Measurements from ENCODE around the gene ARHGAP27. TPM values are rescaled to one million over a fixed set of nuclear protein-coding genes. Genes with fewer than 3 reads are reported as not detected.

Gene ARHGAP27
- total RNA-seq, 1 experiment from 2014 or later, result 61.4 TPM

DNA sequence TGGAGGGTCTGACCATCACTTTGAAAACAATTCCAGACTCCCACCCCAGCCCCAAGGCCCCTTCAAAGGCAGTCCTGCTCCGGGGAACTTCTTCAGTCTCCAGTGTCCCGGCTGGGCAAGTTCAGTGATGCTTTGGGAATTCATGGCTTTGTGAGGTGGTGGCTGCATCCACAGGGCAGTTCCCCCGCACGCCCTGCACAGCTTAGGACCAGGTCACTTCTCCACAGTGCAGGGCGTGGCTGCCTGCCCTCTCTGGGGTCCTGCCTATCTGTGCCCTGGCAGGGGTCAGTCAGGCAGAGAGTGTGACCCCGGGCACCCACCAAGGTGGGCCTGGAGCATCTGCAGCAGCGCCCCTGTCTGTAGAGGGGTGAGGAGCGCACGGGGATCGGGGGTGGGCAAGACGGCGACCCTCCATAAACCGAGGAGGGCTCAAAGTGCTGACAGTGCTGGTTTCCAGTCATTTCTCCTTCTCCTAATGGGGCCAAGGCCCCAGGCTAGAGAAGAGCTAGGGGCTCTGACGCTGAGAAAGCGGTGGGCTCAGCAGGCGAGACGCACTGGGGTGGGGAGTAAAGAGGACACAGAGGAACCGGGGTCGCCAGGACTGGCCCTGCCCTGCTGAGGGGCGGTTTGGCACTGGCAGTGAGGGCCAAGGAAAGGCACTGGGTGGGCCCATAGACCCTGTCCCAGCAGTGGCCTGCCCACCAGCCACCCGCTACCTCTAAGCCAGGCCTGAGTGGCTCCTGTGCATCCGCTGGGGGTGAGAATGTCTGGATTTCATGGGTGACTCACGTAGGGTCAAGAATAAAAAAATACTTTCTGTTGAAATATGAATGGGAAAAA lies 4.2 kb upstream of the ARHGAP27 start:
- Histone ChIP-seq H3F3A (ENCODE audit: insufficient read depth, low read depth) (peaks cover 54% of the 10 kb centered on the region), H3K27me3 (ENCODE audit: insufficient read depth, low read depth) (no peaks in the 10 kb centered on the region), H3K4me1 (replicated peaks; ENCODE audit: insufficient read depth) (peaks cover 38% of the 10 kb centered on the region), H3K4me2 (no peak overlapping the region), H2AFZ (no peak overlapping the region), H3K36me3 (ENCODE audit: low read depth) (no peaks in the 10 kb centered on the region), H3K79me2 (ENCODE audit: low read depth) (no peaks in the 10 kb centered on the region), H3K27ac (no peak overlapping the region), H3K4me3 (no peak overlapping the region), H3K9me2 (ENCODE audit: insufficient read depth) (no peaks in the 10 kb centered on the region), H3K9me3 (ENCODE audit: insufficient read depth, low read depth) (no peaks in the 10 kb centered on the region), H4K20me1 (ENCODE audit: insufficient read depth) (no peaks in the 10 kb centered on the region)
- TF ChIP-seq EZH2 (IDR thresholded peaks at IDR 0.05; ENCODE audit: low read depth), result no peak
- TF ChIP-seq, protein P1, sequence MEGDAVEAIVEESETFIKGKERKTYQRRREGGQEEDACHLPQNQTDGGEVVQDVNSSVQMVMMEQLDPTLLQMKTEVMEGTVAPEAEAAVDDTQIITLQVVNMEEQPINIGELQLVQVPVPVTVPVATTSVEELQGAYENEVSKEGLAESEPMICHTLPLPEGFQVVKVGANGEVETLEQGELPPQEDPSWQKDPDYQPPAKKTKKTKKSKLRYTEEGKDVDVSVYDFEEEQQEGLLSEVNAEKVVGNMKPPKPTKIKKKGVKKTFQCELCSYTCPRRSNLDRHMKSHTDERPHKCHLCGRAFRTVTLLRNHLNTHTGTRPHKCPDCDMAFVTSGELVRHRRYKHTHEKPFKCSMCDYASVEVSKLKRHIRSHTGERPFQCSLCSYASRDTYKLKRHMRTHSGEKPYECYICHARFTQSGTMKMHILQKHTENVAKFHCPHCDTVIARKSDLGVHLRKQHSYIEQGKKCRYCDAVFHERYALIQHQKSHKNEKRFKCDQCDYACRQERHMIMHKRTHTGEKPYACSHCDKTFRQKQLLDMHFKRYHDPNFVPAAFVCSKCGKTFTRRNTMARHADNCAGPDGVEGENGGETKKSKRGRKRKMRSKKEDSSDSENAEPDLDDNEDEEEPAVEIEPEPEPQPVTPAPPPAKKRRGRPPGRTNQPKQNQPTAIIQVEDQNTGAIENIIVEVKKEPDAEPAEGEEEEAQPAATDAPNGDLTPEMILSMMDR (conservative IDR thresholded peaks at IDR 0.05), result no peak
- no TSS peak for BruUV-seq (replicated peaks)
- no peak for DNase-seq
- ChIA-PET POLR2A (ENCODE audit: unreplicated experiment) (no interaction called here), CTCF (no interaction called here)
- intact Hi-C loops (cut with micrococcal nuclease; ENCODE audit: unreplicated experiment), result no loop called here

GRCh38 chr17:45436161-45436560 lies 3.5 kb upstream of the ARHGAP27 start:
- no peaks in the 10 kb centered on the region for H3K27me3 ChIP-seq (ENCODE audit: insufficient read depth, low read depth)
- H3K4me3 ChIP-seq, result no peak overlapping the region
- H3K9me3 ChIP-seq (ENCODE audit: insufficient read depth, low read depth), result no peaks in the 10 kb centered on the region
- no peak overlapping the region for H2AFZ ChIP-seq
- DNase-seq, result no peak
- no peaks in the 10 kb centered on the region for H3K36me3 ChIP-seq (ENCODE audit: low read depth)
- no peaks in the 10 kb centered on the region for H4K20me1 ChIP-seq (ENCODE audit: insufficient read depth)
- H3K4me2 ChIP-seq, result no peak overlapping the region
- TF ChIP-seq EZH2 (IDR thresholded peaks at IDR 0.05; ENCODE audit: low read depth), result no peak
- TF ChIP-seq, protein P1 (conservative IDR thresholded peaks at IDR 0.05), result no peak
- CTCF ChIA-PET, result no interaction called here
- H3K79me2 ChIP-seq (ENCODE audit: low read depth), result no peaks in the 10 kb centered on the region
- no TSS peak for BruUV-seq (replicated peaks)
- peaks cover 54% of the 10 kb centered on the region for H3F3A ChIP-seq (ENCODE audit: insufficient read depth, low read depth)
- H3K27ac ChIP-seq, result no peak overlapping the region
- H3K4me1 ChIP-seq (replicated peaks; ENCODE audit: insufficient read depth), result peaks cover 35% of the 10 kb centered on the region
- H3K9me2 ChIP-seq (ENCODE audit: insufficient read depth), result no peaks in the 10 kb centered on the region
- intact Hi-C loops (cut with micrococcal nuclease; ENCODE audit: unreplicated experiment), result no loop called here
- POLR2A ChIA-PET (ENCODE audit: unreplicated experiment), result no interaction called here

- BruUV-seq (replicated peaks), result no TSS peak
- no peak for TF ChIP-seq EZH2 (IDR thresholded peaks at IDR 0.05; ENCODE audit: low read depth)
- TF ChIP-seq, protein P1 (conservative IDR thresholded peaks at IDR 0.05), result no peak
- Histone ChIP-seq H3K4me2 (no peak overlapping the region), H3F3A (ENCODE audit: insufficient read depth, low read depth) (peaks cover 49% of the 10 kb centered on the region), H3K4me3 (no peak overlapping the region), H3K9me3 (ENCODE audit: insufficient read depth, low read depth) (no peaks in the 10 kb centered on the region), H3K79me2 (ENCODE audit: low read depth) (no peaks in the 10 kb centered on the region), H3K27me3 (ENCODE audit: insufficient read depth, low read depth) (no peaks in the 10 kb centered on the region), H3K27ac (no peak overlapping the region), H3K4me1 (replicated peaks; ENCODE audit: insufficient read depth) (peaks cover 31% of the 10 kb centered on the region), H3K9me2 (ENCODE audit: insufficient read depth) (no peaks in the 10 kb centered on the region), H3K36me3 (ENCODE audit: low read depth) (no peaks in the 10 kb centered on the region), H2AFZ (no peak overlapping the region), H4K20me1 (ENCODE audit: insufficient read depth) (no peaks in the 10 kb centered on the region)
- POLR2A ChIA-PET (ENCODE audit: unreplicated experiment), result no interaction called here
- peak in 1 of 2 experiments; percentile 22 for DNase-seq
- CTCF ChIA-PET, result no interaction called here
- intact Hi-C loops (cut with micrococcal nuclease; ENCODE audit: unreplicated experiment), result no loop called here
Observed at GRCh38 chr17:45435481-45435880, 2.8 kb upstream of the ARHGAP27 start.

All from PC-9 (cell line).